HEK293 (cell line): Measurements from ENCODE around the gene ADD2.

Source experiments
- ZNF350 ChIP-seq: fragments of 450-650 bp; formaldehyde crosslinking; IDR thresholded peaks from 2 replicates; pipeline ENCODE4 v1.5.0; 2017; ENCODE audit warnings: missing biosample characterization, mild to moderate bottlenecking, missing genetic modification characterization
- ZNF837 ChIP-seq: fragments of 450-650 bp; formaldehyde crosslinking; IDR thresholded peaks from 2 replicates; pipeline ENCODE4 v1.5.1; 2016; ENCODE audit warnings: missing biosample characterization, missing genetic modification characterization
- TF ChIP-seq, protein P1 (sequence below): sonication (generic); formaldehyde crosslinking; IDR thresholded peaks from 2 replicates; pipeline ENCODE4 v1.8.1; 2022; ENCODE audit warnings: mild to moderate bottlenecking, moderate library complexity, missing genetic modification reagents
- TF ChIP-seq, protein P2 (sequence below): fragments of 450-650 bp; formaldehyde crosslinking; IDR thresholded peaks from 2 replicates; pipeline ENCODE4 v1.5.1; 2016; ENCODE audit warnings: missing biosample characterization, missing genetic modification characterization, low read depth

DNA sequence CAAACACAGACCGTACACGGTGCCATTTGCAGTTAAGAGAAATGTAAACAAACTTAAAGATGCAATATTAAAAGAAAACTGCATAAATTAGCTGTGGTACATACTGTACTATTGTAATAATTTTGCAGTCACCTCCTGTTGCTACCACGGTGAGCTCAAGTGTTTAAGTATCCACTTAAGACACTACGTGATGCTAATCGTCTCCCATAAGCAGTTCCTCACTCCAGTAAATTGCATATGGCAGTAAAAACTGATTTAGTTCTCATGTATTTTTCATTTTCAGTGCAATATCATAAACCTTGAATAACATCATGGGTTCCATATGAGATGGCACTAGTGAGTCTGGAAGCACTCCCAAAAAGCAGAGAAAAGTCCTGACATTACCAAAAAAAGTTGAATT lies 38.0 kb upstream of the ADD2 start:
- TF ChIP-seq, protein P1, sequence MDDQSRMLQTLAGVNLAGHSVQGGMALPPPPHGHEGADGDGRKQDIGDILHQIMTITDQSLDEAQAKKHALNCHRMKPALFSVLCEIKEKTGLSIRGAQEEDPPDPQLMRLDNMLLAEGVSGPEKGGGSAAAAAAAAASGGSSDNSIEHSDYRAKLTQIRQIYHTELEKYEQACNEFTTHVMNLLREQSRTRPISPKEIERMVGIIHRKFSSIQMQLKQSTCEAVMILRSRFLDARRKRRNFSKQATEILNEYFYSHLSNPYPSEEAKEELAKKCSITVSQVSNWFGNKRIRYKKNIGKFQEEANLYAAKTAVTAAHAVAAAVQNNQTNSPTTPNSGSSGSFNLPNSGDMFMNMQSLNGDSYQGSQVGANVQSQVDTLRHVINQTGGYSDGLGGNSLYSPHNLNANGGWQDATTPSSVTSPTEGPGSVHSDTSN (CRISPR knock-in tag) = no peak
- TF ChIP-seq, protein P2, sequence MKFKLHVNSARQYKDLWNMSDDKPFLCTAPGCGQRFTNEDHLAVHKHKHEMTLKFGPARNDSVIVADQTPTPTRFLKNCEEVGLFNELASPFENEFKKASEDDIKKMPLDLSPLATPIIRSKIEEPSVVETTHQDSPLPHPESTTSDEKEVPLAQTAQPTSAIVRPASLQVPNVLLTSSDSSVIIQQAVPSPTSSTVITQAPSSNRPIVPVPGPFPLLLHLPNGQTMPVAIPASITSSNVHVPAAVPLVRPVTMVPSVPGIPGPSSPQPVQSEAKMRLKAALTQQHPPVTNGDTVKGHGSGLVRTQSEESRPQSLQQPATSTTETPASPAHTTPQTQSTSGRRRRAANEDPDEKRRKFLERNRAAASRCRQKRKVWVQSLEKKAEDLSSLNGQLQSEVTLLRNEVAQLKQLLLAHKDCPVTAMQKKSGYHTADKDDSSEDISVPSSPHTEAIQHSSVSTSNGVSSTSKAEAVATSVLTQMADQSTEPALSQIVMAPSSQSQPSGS = no peak
- TF ChIP-seq ZNF837 (tag by site-specific recombination) (no peak), ZNF350 (tag by site-specific recombination) (no peak)
